Psoas muscle (tissue), 8 donors: ENCODE measurements around the gene FAHD1. TPM values are rescaled to one million over a fixed set of nuclear protein-coding genes. Genes with fewer than 3 reads are reported as not detected.
A peak's percentile ranks its signal among the peaks of the same experiment; 100 is the strongest.

Experiments
- ATAC-seq, 4 donors: fragments of 200-7000 bp; cut with Tn5 transposase; one replicate each; pipeline ENCODE4 v1.9.1; 2020; ENCODE audit warnings: moderate library complexity in 3 of 4, mild to moderate bottlenecking in 2 of 4
- DNase-seq, 2 donors: peaks; one replicate each; pipeline ENCODE4 v3.0.0-alpha.2; 2020
- H3K27ac ChIP-seq: fragments of 200-600 bp; one replicate; pipeline ENCODE4 v1.8.0; 2022
- H3K27me3 ChIP-seq, 3 donors: fragments of 200-600 bp in 1 of 3; one replicate each; pipeline versions ENCODE4 v1.6.1 to v1.8.0; 2013 to 2022; ENCODE audit warnings: low read length in 2 of 3, mild to moderate bottlenecking in 2 of 3, moderate library complexity in 1 of 3; ENCODE audit not compliant: insufficient read depth in 3 of 3
- H3K36me3 ChIP-seq, 2 donors: fragments of 200-600 bp in 1 of 2; one replicate each; pipeline versions ENCODE4 v1.6.1 to v1.8.0; 2013 to 2022; ENCODE audit warnings: low read depth in 1 of 2, mild to moderate bottlenecking in 1 of 2, moderate library complexity in 1 of 2; ENCODE audit not compliant: insufficient read depth in 1 of 2
- H3K4me1 ChIP-seq: fragments of 200-600 bp; one replicate; pipeline ENCODE4 v1.8.0; 2022
- H3K4me3 ChIP-seq: fragments of 200-600 bp; one replicate; pipeline ENCODE4 v1.8.0; 2022; ENCODE audit warnings: mild to moderate bottlenecking
- H3K9me3 ChIP-seq: fragments of 200-600 bp; one replicate; pipeline ENCODE4 v1.8.0; 2022
- WGBS, 3 donors: extraction: QIAGEN DNeasy Blood & Tissue Kit; methylation state at CpG; one replicate each; pipeline versions ENCODE4 v1.1.6 to v1.1.7; 2013; 5-methylcytosine and 5-hydroxymethylcytosine counted together
- intact Hi-C, 2 donors: fragments of 100-400 bp; cut with DNase I; formaldehyde crosslinking; loops; one replicate each; pipeline versions ENCODE4 v1.11.0 to v1.14.2; 2022
- polyA plus RNA-seq, 3 donors: library from polyadenylated mRNA; stranded (reverse); fragments of 200-250 nt; gene quantifications; one replicate each; pipeline ENCODE4 v1.2.3, GENCODE V29; 2013
- total RNA-seq, 4 donors: library from RNA; stranded (reverse); fragmentation: NEBNext Ultra II Directional in 2 of 4; extraction: Animal tissue kit (Norgen Biotek cat#: 25700) in 2 of 4; gene quantifications; one replicate each; pipeline versions ENCODE4 v1.2.1 to v1.2.4, GENCODE V29; 2021 to 2023
- TF ChIP-seq, protein P1 (sequence below): fragments of 200-600 bp; IDR thresholded peaks from one replicate; pipeline ENCODE4 v1.8.0; 2022; ENCODE audit warnings: antibody characterized with exemption
- donor health status: healthy with polysubstance abuse.
- donor health status: DM: no; HTN: no; CAD: no; lungs with moderate emphysema.
- donor health status: Bipolar disorder and iron deficiency.
- donor health status: healthy.
- donor health status: DM: yes; HTN: yes; CAD: no.
- donor health status: DM: no; HTN: no; CAD: no.
- donor health status: DM: no; HTN: no; CAD: no.
- donor health status: DM: yes; HTN: yes; CAD: no.

Gene FAHD1
- total and polyA plus RNA-seq, 7 donors: 23.2 to 63.8 (median 27.0) TPM

DNA sequence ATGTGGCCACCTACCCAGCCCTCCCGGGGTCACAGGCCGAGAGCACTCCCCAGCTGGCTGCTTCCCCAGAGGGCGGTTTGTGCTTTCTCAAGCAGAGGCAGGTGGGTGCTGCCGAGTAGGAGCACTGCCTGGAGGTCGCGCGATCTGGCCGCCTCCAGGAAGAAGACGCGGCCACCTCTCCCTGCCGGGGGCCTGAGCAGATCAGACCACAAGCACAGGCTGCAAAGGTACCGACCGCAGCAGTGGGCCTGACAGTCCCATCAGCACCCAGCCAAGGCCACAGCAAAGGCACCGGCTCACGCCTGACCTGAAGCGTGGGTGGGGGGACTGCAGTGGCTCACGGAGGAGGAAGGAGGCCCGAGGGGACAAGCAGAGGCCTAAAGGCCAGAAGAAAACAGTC lies 18.3 kb upstream of the FAHD1 start:
- Histone ChIP-seq H3K4me3 (no peak overlapping the region), H3K27me3 (no peaks in the 10 kb centered on the region), H3K4me1 (no peaks in the 10 kb centered on the region), H3K27ac (no peak overlapping the region), H3K36me3 (peaks cover 0 to 58% of the 10 kb centered on the region in 2 donors), H3K9me3 (no peaks in the 10 kb centered on the region)
- TF ChIP-seq, protein P1, sequence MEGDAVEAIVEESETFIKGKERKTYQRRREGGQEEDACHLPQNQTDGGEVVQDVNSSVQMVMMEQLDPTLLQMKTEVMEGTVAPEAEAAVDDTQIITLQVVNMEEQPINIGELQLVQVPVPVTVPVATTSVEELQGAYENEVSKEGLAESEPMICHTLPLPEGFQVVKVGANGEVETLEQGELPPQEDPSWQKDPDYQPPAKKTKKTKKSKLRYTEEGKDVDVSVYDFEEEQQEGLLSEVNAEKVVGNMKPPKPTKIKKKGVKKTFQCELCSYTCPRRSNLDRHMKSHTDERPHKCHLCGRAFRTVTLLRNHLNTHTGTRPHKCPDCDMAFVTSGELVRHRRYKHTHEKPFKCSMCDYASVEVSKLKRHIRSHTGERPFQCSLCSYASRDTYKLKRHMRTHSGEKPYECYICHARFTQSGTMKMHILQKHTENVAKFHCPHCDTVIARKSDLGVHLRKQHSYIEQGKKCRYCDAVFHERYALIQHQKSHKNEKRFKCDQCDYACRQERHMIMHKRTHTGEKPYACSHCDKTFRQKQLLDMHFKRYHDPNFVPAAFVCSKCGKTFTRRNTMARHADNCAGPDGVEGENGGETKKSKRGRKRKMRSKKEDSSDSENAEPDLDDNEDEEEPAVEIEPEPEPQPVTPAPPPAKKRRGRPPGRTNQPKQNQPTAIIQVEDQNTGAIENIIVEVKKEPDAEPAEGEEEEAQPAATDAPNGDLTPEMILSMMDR: no peak
- DNase-seq (peak in 1 of 2 donors; percentile 45), ATAC-seq (no peak)
- intact Hi-C loops: no loop called here
- WGBS, 3 donors: 79 to 87% (median 79%) methylated on average over 18 of the region's 18 CpGs

DNA sequence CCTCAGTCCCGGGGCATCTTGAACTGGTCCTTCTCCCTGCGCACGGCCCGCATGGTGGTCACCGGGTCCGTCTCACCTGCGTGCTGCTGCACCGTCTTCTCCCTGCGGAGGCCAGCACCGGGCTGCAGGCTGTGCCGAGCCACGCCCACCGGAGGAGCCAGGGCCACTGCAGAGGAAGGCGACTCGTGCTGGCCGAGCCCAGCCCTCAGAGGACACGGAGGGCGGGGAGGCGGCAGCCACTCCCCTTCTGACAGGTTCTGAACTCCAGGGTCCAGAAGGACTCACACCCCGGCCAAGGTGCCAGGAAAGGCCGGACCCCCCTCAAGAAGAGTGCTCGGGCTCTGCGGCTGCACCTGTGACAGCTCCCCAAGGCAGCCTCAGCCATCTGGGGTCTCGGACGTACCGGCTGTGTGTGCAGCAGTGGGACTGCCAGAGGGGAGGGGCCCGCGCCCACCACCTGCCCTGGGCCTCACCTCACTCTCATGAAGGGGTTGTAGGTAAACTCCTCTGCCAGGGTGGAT lies 17.7 kb upstream of the FAHD1 start:
- Histone ChIP-seq H3K27me3 (no peaks in the 10 kb centered on the region), H3K4me3 (no peak overlapping the region), H3K9me3 (no peaks in the 10 kb centered on the region), H3K27ac (no peak overlapping the region), H3K4me1 (no peaks in the 10 kb centered on the region), H3K36me3 (peaks cover 0 to 64% of the 10 kb centered on the region in 2 donors)
- WGBS, 3 donors: 68 to 76% (median 71%) methylated on average over 27 to 28 of the region's 28 CpGs
- intact Hi-C loops: no loop called here
- TF ChIP-seq, protein P1: no peak
- ATAC-seq (no peak), DNase-seq (peak in 1 of 2 donors; percentile 39)

DNA sequence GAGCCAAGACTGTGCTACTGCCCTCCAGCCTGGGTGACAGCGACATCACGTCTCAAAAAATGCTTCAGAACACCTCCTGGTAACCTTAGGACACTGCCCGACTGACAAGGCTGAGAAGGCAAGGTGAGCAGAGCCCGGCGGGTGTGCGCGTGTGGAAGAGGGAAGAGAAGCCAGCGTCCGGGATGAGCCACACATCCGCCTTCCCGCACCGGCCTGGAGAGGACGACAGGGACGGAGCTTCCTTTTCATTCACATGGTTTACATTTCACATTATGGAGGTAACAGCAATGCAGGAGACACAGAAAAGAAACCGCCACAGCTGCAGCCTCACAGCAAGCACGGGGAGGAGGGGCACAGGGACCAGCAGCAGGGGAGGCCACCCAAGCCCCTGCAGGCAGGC lies 16.9 kb upstream of the FAHD1 start:
- Histone ChIP-seq H3K4me3 (no peak overlapping the region), H3K27me3 (no peaks in the 10 kb centered on the region), H3K9me3 (no peaks in the 10 kb centered on the region), H3K36me3 (peaks cover 0 to 65% of the 10 kb centered on the region in 2 donors), H3K4me1 (no peaks in the 10 kb centered on the region), H3K27ac (no peak overlapping the region)
- intact Hi-C loops: no loop called here
- DNase-seq (no peak), ATAC-seq (no peak)
- 94 to 96% (median 94%) methylated on average over 16 of the region's 16 CpGs for WGBS, 3 donors
- TF ChIP-seq, protein P1: no peak

GRCh38 chr16:1810536-1810935 lies 16.5 kb upstream of the FAHD1 start:
- no peak for ATAC-seq
- intact Hi-C loops: no loop called here
- Histone ChIP-seq H3K36me3 (peaks cover 0 to 65% of the 10 kb centered on the region in 2 donors), H3K4me1 (no peaks in the 10 kb centered on the region), H3K4me3 (no peak overlapping the region), H3K27ac (no peak overlapping the region), H3K27me3 (no peaks in the 10 kb centered on the region), H3K9me3 (no peaks in the 10 kb centered on the region)
- DNase-seq: no peak
- 94% methylated on average over 16 of the region's 16 CpGs for WGBS, 3 donors
- TF ChIP-seq, protein P1: no peak

GRCh38 chr16:1812732-1813163 lies 14.3 kb upstream of the FAHD1 start:
- 28 to 39% (median 34%) methylated on average over 17 of the region's 17 CpGs for WGBS, 3 donors
- TF ChIP-seq, protein P1: peak; percentile 22
- H3K4me1 ChIP-seq: no peaks in the 10 kb centered on the region
- ATAC-seq (peak; percentile 61 to 79 (median 74)), DNase-seq (no peak)
- H3K9me3 ChIP-seq: no peaks in the 10 kb centered on the region
- H3K36me3 ChIP-seq: peaks cover 0 to 66% of the 10 kb centered on the region in 2 donors
- intact Hi-C loops: no loop called here
- H3K27me3 ChIP-seq: no peaks in the 10 kb centered on the region
- no peak overlapping the region for H3K27ac ChIP-seq
- no peak overlapping the region for H3K4me3 ChIP-seq
